GM18520 (cell line): ENCODE measurements around the gene PPP2R3A.
"Not testable (repeated sequence)": the region's sequence is repeated elsewhere in the genome, so short reads cannot be mapped to it uniquely, and the experiment has no call there.

Experiments
- ATAC-seq: cut with Tn5 transposase; IDR thresholded peaks from one replicate; pipeline ENCODE4 v1.9.1; 2021; ENCODE audit not compliant: unreplicated experiment

The PPP2R3A gene

GRCh38 chr3:136144397-136144796, 178.9 kb downstream of the PPP2R3A start:
- not testable (repeated sequence) for ATAC-seq

GRCh38 chr3:136146981-136147729, 181.6 kb downstream of the PPP2R3A start:
- no peak for ATAC-seq

- ATAC-seq, result no peak
These were observed 184.1 kb downstream of the PPP2R3A start for GRCh38 chr3:136149667-136150066.

GRCh38 chr3:136151219-136151618, 185.7 kb downstream of the PPP2R3A start:
- ATAC-seq, result no peak

- ATAC-seq, result no peak
These were observed 186.8 kb downstream of the PPP2R3A start for GRCh38 chr3:136152176-136152843.

GRCh38 chr3:136152963-136153362, 187.4 kb downstream of the PPP2R3A start:
- no peak for ATAC-seq

- ATAC-seq, result no peak
These were observed 196.0 kb downstream of the PPP2R3A start for GRCh38 chr3:136161516-136161915.

GRCh38 chr3:136162322-136162721, 196.8 kb downstream of the PPP2R3A start:
- ATAC-seq, result no peak

GRCh38 chr3:136163607-136164006, 198.1 kb downstream of the PPP2R3A start:
- ATAC-seq, result not testable (repeated sequence)

GRCh38 chr3:136166507-136166906, 201.0 kb downstream of the PPP2R3A start:
- ATAC-seq, result no peak

GRCh38 chr3:136168236-136168635, 202.7 kb downstream of the PPP2R3A start:
- not testable (repeated sequence) for ATAC-seq

GRCh38 chr3:136171097-136171542, 205.6 kb downstream of the PPP2R3A start:
- no peak for ATAC-seq

- ATAC-seq, result no peak
These were observed 208.5 kb downstream of the PPP2R3A start for GRCh38 chr3:136173939-136174490.

- no peak for ATAC-seq
These were observed 212.3 kb downstream of the PPP2R3A start for GRCh38 chr3:136177876-136178275.

GRCh38 chr3:136181741-136182140, 216.2 kb downstream of the PPP2R3A start:
- no peak for ATAC-seq

- ATAC-seq, result no peak
These were observed 219.2 kb downstream of the PPP2R3A start for GRCh38 chr3:136184703-136185102.

- ATAC-seq, result no peak
These were observed 220.8 kb downstream of the PPP2R3A start for GRCh38 chr3:136186344-136186743.

GRCh38 chr3:136186846-136187245, 221.3 kb downstream of the PPP2R3A start:
- no peak for ATAC-seq

GRCh38 chr3:136187868-136188267, 222.3 kb downstream of the PPP2R3A start:
- ATAC-seq, result no peak

- ATAC-seq, result no peak
These were observed 223.5 kb downstream of the PPP2R3A start for GRCh38 chr3:136189043-136189442.

- no peak for ATAC-seq
These were observed 224.5 kb downstream of the PPP2R3A start for GRCh38 chr3:136189859-136190617.
